HG03196 (cell line): ENCODE results near the gene RBM5.
A peak's percentile ranks its signal among the peaks of the same experiment; 100 is the strongest.

ENCODE experiments used
- ATAC-seq: cut with Tn5 transposase; IDR thresholded peaks from one replicate; pipeline ENCODE4 v1.9.1; 2021; ENCODE audit not compliant: unreplicated experiment

Gene RBM5

DNA sequence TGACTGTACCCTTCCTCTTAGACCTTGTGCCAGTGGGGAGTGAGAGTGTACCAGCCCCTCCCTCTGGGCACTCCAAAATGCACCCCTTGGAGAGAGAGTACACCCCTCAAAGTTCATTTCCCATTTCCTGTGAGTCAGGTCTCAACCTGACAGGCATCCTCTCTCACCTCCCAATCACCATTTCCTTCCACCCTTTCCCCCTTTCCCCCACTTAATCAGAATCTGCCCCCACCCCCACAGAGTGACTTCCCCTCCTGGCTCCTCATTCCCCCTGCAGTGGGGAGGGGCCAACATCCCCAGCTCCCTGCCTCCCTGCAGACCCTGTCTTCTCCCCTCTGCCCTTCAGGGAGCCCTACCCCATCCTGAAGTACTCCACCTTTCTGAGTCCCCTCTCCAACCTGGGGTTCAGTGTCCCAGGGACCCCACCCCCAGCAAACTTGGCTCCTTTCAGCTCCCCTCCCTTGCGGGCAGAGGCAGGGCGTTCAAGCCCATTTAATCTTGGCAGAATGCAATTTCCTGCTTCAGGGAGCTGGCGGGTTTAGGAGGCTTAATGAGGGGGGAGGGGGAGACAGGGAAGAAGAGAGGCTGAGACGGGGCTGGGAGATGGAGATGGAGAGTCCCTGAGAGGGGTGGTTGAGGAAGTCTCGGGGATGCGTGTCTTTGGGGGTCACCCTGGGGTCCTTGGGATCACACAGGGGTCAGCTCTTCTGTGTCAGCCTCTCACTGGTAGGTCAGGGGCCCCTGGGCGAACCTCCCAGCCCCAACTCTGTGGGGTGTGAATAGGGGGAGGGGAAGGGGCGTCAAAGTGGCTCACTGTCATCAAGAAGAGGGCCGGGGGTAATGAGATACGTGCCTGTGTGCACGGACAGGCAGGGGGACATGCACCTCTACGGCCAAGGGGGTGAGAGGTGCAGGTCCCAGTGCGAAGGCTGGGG lies 49.8 kb downstream of the RBM5 start:
- no peak for ATAC-seq

DNA sequence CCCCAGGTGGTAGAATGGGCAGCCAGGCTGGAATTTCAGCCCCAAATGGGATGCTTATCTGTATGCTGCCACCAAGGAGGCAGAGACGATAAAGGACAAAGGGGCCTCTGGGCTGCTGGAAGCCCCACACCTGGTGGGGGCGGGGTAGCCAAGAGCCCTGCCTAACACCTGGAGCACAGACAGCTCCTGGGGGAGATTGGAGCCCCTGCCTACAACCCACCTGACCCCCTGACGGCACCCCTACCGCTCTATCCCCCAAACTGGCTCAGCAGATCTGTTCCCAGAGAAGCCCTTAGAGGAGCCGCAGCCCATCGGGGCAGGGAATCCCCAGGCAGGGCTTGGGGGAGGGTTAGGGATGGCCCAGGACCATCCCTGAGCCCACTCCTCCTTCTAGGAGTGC lies 50.6 kb downstream of the RBM5 start:
- ATAC-seq, result no peak

DNA sequence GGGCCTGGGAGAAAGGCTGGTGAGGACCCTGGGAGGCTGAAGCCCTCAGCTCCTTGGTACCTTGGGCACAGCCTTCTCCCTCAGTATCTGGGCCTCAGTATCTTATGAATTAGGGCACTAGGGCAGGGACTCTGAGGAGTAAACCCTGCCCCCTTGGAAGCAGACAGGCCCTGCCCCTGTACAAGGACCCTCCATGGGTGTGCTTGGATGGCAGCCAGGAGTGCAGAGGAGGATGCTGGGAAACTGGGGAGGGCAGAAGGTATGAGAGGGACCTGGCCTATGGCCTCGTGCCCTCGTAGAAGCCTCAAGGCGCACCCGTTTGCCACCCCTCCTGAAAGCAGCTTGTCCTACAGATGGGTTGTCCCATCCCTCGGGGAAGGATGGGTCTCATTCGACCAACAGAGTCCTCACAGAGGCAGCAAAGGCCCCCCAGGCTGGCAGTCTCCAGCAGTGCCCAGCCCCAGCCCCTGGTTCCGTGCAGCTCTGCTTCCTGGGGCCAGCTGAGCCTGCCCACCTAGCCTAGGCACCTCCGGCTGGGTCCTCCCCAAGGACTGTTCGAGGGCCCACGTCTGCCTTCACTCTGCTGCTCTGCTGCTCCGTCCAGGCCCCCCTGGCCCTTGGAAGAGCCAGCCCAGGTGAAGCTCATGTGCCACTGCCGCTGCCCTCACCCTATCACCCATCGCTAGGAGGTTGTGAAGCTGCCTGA lies 51.2 kb downstream of the RBM5 start:
- no peak for ATAC-seq

DNA sequence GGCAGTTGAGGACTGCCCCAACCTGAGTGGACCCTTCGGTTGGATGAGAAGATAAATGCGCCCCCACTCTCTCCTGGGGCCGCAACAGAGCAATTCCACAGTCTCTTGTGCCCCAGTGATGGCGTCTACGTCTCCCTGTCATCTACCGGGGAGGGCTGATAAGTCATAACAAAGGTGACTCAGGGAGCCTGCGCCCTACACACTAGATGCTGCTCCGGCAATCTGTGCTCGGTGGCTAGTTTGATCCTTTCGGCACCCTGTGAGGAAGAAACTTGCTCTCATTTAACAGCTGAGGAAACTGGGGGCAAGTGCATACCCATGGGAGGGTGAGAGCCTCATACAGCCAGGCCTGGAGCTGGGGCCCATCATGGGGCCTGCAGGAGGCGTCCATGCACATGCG lies 52.3 kb downstream of the RBM5 start:
- no peak for ATAC-seq

DNA sequence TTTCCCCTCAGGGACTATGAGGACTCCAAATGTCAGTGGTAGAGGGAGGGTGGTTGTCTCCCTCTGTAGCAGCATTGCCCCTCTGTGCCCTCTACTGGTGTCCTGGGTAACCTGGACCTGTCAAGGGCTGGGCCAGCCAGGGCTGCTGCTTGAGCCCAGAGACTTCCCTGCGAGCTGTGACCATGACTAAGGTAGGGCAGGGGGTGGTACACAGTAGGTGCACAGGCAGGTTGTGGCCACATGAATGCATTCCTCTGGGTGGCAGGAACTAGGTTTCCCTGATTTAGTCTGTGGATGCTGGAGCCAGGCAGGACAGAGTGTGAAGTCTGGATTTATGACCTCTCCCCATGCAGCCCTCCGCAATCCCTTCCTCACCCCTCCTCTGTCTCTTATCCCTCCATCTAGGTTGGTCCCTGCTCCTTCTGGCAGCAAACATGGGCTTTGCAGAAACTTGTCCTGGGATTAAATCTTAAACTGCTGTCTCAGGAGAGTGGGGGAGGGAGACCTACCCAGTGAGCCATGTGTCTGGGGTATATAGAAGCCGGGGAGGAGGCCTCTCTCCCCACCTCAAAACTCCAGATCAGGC lies 57.7 kb downstream of the RBM5 start:
- no peak for ATAC-seq

DNA sequence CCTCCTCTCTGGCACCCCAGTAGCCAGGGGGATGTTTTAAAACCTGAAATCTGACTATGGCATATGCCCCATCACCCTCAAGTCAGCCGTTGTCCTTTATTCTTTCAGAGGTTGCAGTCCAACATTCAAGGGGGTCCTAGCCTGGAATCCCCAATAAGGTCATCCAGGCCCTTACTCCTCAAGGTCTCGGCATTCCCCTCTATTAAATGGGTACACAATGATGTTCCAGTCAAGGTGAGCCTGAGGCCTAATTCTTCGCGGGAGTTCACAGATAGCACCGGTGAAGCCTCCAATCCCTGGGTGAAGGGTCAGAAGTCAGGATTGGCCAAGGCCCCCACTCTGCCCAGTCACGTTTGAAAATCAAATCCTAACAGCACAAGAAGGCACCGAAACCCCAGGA lies 58.3 kb downstream of the RBM5 start:
- ATAC-seq, result no peak

DNA sequence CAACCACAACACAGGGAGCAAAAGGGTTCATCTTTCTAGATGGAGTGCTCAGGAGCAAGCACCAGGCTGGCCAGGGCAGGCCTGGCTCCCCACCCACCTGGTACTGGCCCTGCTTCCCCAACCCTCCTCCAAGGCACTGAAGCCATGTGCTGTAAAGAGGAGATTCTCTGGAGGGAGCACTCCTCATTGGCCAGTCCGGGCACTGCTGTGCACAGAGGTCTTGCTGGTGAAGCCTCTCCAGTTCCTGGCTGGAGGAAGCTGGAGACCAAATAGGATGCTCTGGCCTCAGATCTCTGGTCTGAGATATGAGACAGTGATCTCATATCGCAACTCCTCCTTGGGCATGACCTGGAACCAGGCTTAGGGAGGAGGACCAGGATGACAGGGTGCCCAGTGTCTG lies 58.7 kb downstream of the RBM5 start:
- ATAC-seq, result no peak

DNA sequence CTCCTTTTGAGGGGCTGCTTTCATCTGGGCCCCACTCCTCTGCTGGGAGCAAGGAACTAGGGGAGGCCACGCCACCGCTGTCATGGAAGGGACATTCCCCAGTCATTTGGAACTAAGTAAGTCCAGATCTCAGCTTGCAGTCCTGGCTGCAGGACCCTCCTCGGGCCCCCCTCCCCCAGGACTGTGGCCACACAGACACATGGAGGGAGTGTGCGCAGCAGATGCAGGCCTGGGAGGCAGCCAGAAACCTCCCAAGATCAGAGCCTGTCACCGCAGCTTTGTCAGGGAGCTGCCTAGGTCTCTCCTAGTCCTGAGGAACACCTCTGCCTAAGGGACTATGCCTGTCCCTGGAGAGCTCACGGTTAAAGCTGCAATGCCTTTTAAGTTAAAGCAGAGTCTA lies 59.1 kb downstream of the RBM5 start:
- no peak for ATAC-seq

DNA sequence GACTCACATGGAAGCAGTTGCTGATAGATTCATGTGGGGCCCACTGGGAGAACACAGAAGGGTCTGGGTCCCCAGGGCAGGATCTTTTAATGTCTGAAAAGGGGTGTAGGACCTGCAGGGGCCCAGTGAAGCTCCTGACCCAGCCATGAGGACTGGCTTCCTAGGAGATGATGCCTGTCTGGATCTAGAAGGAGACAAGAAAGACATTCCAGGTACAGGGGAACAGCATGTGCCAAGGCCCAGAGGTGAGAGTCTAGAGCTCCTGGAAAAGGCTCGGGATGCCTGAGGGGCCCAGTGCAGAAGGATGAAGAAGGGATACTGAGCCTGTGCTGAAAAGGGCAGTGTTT lies 61.7 kb downstream of the RBM5 start:
- no peak for ATAC-seq

DNA sequence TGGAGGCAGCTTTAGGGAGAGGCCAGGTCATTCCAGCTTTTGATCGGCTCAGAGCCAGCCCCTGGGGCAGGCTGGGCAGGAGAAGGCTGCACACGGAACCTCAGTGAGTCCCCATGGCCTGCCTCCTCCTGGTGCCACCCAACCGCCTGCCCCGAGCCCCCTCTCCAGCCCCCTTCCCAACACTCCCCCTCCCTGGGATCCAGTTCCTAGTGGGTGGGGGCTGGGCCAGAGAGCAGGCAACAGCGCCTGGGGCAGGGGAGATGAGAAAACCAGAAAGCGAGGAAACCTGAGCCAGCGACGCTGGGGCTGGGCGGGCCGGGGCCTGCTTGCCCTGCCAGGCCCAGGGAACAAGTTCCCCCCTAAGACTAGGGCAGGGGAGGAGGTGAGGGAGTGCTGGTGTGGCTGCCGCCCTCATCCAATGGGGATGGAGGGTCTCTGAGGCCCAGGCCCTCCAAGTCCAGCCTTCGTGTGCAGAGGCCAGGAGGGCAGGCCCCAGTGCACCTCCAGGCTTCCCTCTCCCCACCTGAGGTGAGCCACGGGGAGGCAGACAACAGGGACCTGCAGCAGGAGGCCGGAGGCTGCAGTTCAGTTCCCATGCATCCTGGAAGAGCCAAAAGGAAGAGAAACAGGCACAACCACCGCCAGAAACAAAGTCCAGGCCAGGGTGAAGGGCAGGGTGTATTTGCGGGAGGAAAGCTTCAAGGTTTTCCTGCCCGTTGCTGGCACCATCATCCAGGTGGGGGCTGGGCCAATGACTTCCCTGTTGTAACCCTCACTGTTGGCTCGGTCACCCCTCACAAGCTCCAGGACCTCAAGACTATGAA lies 62.4 kb downstream of the RBM5 start:
- ATAC-seq, result no peak

DNA sequence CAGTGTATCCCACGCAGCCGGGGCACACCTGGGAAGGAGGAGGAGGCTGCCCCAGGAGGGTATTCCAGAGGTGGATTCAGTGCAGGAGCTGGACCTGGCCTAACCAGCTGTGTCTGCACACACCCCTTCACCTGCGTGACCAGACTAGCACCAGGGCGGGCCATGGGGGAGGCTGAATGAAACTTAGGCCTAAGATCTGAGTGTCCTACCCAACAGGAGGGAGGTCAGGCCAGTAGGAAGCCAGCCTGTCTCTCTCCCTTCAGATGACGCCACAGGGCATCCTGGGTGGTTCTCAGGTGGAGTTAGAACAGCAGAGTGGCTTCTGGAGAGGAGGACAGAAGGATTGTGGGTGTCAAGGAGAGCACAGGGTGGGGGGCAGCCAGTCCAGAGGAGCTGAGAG lies 63.0 kb downstream of the RBM5 start:
- no peak for ATAC-seq

DNA sequence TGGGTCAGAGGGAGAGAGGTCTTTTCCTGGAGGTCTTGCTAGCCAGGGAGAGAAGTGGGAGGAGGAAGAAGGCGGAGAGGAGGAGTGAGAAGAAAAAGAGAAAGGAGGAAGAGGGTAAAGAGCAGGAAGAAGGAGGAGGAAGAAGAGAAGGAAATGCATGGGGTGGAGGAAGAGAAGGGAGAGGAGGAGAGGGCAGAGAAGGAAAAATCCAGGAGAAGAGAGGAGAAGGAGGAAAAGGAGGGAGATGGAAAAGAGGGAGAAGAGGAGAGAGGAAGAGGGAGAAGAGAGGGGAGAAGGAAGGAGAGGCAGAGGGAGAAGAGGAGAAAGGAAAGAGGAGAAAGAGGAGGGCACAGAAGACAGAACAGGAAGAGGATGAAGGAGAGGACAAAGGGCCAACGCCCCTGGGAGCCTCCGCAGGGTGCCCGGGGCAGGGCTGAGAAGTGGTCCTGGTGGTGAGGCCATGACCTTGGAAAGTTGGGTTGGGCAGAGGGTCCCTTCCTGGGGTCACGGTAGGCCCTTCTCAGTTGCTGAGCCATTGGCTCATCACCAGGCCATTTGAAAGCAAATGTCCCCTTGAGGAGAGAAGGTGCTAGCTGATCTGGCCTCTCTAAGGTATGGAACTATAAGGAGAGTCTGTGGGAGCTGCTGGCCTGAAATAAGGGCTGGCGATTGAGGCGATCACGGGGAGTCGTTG lies 65.2 kb downstream of the RBM5 start:
- ATAC-seq, result no peak

DNA sequence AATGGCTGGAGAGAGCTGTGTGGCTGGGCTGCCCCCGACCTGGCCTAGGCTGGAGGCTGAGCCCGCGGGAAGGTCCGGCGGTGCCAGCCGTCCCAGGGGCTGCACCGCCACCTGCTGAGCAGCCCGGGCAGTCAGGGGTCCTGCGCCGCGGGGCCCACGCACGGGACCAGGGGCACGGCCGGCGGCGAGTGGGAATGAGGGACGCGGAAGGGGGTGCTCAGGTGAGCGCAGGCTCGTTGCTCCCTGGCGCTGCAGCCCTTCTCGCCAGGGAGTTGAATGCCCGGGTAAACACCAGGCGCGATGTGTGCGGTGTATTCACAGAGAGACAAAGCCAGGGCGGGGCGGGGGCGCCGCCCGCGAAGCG lies 65.7 kb downstream of the RBM5 start:
- no peak for ATAC-seq

DNA sequence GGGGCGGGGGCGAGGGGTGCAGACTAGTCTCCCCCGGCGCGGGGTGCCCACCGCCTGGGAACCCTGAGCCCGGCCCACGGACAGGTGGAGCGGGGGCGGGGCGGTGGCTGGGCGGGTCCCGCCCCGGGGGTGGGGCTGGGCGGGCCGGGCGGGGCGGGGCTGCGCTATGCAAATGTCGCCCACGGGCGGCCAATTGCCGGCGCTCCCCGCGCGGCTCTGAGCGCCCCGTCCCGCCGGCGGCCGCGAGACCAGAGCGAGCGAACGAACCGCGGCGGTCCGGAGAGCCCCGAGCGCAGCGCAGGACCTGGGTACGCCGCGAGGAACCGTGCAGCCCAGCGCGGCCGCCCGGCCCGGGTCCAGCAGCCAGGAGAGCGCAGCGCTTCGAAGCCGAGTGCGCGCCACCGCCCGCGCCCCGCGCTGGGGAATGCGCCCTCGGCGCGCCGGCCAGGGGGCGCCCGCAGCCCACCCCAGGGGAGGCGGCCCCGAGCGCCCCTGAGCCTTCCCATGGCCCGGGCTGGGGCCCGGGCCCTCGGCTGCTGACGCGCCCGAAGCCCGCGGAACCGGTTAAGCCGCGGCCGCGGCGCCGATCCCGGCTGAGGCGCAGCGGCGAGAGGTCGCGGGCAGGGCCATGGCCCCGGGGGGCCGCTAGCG lies 66.2 kb downstream of the RBM5 start, which contains the start of gene SEMA3F:
Gene SEMA3F, plus strand, starts transcription at position 485 of the 651 bp plus-strand sequence. CDS start 4,299 bp downstream, outside the sequence.
- ATAC-seq, result peak; percentile 64

DNA sequence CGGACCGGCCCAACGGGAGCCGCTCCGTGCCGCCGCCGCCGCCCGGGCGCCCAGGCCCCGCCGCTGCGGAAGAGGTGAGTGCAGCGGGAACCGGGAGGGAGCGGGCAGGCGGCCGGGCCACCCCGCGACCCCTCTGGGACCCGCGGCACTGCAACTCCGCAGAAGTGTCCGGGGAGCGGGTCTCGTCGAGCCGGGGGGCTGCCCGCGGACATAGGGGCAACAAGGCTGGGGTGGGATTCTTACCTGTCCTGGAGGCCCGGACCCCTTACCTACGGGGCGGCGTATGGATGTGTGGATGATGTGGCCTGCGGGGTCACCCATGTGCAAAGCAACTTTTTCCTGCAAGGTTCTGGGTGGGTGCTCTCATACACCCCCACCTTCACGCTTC lies 66.8 kb downstream of the RBM5 start:
- no peak for ATAC-seq

DNA sequence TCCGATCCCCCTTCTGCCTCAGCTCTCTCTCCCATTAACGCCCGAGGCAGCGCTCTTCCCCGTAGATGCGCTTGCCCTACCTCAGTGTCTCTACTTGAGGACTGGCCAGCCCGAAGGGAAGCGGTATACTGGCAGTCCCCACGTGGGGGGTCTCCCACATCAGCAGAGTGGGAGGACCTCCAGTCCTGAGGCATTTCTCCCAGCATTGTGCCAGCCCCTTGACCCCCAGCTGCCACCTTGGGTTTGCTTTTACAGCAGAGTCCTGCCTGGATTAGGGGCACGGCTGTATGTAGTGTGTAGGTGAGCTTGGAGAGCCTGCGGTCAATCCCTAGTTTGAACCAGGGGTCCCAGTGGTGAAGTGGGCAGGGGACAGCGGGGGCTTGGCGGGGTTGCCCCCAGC lies 67.2 kb downstream of the RBM5 start:
- ATAC-seq, result no peak

DNA sequence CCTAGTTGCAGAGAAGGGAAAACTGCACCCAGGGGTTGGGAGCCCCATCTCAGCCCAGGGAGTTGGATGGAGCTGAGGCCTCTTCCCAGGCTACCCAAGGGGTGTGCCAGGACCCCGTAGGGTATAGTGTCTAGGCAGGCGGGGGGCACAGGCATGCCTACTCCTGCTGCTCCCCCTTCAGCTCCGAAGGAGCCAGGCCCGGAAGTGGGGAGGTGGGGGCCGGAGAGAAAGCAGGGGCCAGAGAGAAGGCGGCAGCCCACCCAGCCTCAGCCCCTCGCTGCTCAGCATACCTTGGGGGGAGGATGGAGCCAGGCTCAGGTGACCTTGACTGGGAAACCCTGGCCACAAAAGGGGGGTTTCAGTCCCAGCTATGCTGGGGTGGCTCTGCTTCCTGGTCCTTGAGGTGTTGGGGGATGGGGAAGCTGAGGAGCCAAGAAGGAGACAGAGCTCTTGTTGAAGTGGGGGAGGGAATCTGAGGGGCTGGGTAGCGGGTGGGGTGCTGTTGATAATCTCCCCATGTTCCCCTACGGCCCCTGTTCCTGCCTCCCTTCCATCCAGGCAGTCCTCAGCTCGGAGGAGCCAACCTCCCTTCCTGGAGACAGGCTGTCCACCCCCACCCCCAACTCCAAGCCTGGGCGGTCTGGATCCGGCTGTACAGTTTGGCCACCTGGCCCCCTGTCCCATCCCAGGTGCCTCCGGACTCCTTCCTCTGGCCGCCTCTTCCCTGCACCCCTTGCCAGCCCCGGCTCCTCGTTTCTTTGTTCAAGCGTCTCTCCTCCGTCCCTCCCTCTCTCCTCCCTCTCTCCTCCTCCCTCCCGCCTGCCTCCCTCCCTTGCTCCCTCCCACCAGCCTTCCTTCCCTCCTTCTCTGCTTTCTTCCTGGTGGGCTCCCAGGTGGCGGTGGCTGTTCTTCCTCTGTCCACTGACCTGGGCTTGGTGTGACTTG lies 68.1 kb downstream of the RBM5 start:
- ATAC-seq, result no peak

DNA sequence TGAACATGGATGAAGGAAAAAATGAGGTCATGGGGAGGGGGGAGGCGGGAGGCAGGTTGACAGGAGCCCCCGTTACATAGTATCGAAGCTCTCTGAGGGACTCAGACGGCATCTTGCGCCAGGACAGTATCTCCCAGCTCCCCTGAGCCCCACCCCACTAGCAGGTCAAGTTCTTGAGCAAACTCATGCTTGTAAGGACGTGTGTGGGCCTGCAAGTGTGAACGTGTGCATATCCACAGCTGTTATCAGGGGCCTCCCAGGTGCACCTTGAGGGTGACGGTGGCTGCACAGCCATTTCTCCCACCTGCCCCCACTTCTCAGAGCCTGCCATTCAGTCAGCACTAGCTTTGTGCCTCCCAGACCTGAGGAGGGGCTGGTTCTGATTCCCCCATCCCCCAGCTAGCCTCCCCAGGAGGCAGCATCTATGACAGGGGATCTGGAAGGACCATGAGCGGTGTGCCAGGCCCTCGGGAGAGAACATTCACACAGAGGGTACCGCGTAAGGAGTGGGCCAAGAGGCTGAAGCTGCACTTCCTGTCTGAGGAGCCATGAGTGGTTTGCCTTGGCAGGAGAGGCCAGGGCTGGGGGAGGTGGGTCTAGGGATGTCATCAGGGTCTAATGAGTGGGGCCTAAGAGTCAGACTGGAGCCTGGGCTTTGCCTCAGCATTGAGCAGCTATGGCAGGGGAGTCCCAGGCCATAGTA lies 69.3 kb downstream of the RBM5 start:
- no peak for ATAC-seq
